ENCODE measurements around the gene DPP6.
"Not testable (repeated sequence)": the region's sequence is repeated elsewhere in the genome, so short reads cannot be mapped to it uniquely, and the experiment has no call there.

Gene DPP6

GRCh38 chr7:154051643-154052529 lies at the start of gene DPP6:
Gene DPP6 (plus strand): TSS chr7:154052398.
- H3K4me3 ChIP-seq (ENCODE audit: low read depth, low read length): not testable (repeated sequence)

DNA sequence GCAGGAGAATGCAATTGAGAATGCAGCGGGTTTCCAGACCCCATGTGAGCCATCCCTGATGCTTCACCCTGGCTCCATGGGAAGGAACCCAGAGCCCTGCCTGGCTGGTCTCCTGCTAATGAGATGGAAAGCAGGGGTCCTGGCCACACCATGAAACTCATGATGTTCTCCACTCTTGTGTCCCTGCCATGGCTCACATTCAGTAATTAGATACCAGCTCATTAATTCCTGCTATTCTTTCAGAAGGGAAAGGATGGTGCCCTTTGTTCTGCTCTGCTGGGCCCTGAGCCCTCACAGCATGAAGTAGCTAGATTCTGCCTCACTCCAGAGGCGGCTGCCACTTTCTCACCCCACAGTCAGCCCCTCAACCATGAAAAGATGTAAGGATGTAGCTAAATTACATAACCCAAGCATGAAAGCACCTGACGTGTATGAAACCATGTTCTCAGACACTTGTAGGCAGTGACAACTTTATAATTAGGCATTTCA lies 42.7 kb upstream of the DPP6 start:
- H3K4me3 ChIP-seq (ENCODE audit: low read depth, low read length): not testable (repeated sequence)

DNA sequence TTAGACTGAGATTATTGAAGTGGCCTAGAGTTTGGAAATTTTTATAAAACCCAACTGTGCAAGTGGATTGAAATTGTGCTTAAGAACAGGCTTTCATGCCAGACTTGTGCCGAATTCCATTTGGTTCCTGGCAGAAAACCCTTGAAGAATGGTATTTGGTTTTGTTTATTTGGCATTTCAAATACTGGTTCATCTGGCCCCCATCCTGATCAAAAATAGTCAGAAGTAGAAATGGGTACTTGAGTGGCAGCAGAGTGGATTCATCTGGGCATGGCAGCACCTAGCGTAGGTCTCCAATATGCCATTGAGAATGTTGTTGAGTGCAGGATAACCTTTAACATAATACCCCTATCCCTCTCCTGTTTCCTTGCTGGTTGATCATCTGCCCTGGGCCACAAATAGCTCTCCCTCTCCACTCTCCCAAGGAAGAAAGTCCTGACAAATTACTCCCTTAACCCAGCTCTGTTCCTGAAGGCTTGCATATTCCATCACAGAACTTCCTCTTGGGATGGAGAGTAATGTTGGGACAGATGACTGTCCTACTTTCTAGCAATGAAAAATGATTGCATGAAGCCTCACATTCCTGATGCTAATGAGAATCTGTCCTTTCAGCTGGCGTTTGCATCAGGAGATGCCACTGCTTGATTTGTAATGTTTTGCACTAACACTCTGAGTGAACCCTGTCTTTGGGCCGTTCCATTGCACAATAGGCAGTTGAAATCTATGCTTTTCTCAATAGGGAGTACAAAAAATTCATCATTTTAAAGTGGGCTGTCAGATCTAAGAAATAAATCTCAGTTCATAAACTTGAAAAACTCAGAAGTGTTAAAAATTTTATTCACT lies 41.3 kb upstream of the DPP6 start:
- not testable (repeated sequence) for H3K4me3 ChIP-seq (ENCODE audit: low read depth, low read length)

- H3K4me3 ChIP-seq (ENCODE audit: low read depth, low read length): not testable (repeated sequence)
Observed at GRCh38 chr7:154012800-154013199, 39.4 kb upstream of the DPP6 start.

DNA sequence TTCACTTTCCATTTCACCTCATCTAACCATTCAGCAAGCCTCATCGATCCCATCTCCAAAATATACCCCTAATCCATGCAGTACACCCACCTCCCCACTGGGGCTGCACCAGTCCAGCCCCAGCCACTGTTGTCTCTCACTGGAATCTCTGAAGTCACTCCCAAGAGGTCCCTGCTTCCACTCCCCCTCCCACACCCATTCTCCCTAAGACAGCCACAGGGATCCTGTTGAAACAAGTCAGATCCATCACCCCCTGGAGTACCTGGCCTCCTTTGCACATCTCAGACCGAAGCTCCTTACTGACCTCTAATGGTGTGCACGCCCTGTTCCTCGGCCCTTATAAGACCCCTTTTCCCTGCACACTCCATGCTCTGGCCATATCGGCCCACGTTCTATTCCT lies 36.6 kb upstream of the DPP6 start:
- not testable (repeated sequence) for H3K4me3 ChIP-seq (ENCODE audit: low read depth, low read length)

GRCh38 chr7:154018354-154018753 lies 33.8 kb upstream of the DPP6 start:
- H3K4me3 ChIP-seq (ENCODE audit: low read depth, low read length): not testable (repeated sequence)

DNA sequence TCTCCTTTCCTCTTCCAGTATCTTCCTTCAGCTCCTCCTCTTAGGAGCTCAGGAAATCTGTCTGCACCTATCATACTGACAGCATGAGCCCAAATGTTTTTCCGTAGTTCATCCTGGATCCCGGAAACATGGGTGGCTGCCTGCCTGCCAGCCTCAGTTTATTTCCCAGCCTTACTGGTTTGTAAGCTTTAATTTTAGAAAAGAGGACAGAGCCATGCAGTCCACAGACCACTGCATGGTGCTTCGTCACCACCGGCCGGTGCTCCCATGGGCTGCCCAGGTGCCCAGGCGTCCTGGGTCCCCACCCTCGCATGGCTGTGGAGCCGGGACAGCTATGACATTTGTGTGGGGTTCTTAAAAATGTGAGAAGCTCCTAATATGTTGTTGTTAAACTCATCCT lies 24.4 kb upstream of the DPP6 start:
- not testable (repeated sequence) for H3K4me3 ChIP-seq (ENCODE audit: low read depth, low read length)

GRCh38 chr7:154030476-154031080 lies 21.6 kb upstream of the DPP6 start:
- H3K4me3 ChIP-seq (ENCODE audit: low read depth, low read length): not testable (repeated sequence)

DNA sequence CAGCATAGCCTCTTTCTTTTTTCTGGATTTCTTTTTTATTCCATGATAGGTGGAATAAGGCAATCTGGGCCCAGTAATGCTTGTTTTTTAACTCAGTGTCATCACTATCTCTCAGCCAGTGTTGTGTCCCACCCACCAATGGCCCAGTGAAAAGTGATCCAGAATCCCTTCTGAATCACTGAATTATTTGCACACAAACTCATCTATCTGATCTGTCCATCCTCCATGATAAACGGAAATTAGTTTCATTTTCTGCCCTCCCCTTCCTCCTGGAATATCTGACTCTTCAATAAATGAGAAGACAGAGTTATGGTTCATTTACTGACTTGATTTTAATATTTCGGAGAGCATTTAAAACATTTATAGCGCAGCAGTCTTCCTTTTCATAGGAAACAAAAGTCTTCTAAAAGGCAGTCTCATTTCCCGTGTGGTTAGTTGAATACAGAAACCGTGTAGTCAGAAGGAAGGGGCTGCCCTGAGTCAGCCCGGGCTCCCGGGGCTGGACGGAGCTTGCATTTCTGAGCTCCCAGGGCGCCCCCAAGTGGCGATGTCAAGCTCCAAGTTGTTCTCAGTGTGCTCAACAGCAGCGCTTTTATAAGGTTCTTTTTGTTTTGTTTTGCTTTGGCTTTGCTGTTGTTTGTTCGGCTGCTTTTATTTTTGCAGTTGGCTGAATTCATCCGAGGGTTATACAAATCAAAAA lies 12.6 kb upstream of the DPP6 start:
- H3K4me3 ChIP-seq (ENCODE audit: low read depth, low read length): not testable (repeated sequence)

GRCh38 chr7:154050394-154050793 lies 1.8 kb upstream of the DPP6 start:
- not testable (repeated sequence) for H3K4me3 ChIP-seq (ENCODE audit: low read depth, low read length)

DNA sequence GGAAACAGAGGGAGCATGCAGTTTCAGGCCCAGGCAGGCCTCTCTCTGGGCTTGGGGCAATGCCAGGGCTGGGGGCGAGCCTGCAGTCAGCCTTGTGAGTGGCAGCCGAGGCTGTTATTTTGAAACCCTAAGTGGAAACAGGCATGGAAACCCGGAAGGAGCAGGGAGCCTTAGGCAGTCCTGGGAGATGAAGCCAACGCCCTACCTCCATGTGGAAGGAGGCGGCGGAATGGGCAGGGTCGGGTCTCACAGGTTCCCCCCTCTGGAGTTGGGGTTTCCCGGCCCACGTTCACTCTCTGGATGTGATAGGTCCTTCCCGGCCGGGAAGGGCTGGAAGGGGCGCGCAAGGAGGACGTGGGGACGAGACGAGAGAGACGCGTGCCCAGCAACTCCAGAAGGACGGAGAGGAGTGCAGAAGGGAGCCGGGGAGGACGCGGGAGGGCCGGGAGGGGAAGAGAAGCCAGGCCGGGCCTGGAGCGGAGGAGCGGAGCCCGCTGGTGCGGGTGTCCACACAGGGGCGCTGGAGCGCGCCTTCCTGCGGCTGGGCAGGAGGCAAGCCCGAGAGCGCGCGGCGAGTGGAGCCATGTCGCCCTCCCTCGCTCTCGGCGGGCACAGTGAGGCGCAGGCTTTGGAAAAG lies 1.1 kb upstream of the DPP6 start:
- H3K4me3 ChIP-seq (ENCODE audit: low read depth, low read length): not testable (repeated sequence)

- H3K4me3 ChIP-seq (ENCODE audit: low read depth, low read length): not testable (repeated sequence)
Observed at GRCh38 chr7:154052530-154053252, 493 bp downstream of the DPP6 start.

DNA sequence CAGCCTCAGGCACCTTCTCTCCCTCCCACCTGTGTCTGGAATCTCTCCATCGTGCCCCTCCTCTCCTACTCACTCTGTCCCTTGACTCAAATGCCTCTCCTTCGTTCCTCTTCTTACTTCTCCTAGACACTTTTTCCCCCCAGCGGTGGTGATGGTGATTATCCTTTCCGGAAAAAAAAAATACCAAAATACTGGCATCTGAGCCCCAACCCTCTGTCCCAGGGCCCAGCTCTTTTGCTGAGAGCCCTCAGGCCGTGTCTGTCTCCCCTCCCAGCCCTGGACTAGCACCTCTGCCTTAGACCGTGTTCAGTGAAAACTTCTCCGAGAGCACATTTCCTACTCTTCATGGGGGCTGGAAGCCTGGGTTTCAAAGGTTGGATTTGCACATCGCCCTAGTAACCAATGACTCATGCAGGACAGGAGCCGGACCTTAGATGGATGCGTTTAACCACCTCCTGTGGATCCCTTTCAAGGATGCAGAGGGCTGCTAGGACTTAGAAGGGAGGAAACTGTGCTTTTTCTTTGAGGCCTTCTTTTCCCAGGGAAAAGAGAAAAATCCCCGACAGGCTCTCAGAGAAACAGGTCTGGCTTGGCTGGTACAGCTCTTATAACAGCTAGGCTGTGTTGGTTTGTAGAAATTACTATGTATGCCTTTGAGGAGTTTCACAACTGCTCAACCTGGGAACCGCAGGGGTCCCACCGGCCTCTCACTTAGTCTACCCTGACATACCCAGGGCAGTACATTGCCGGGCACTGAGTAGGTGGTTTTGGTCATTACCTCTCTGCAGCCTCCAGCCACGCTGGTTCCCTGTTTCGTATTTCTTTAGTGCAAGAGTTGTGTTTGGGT lies 1.5 kb downstream of the DPP6 start:
- H3K4me3 ChIP-seq (ENCODE audit: low read depth, low read length): not testable (repeated sequence)

DNA sequence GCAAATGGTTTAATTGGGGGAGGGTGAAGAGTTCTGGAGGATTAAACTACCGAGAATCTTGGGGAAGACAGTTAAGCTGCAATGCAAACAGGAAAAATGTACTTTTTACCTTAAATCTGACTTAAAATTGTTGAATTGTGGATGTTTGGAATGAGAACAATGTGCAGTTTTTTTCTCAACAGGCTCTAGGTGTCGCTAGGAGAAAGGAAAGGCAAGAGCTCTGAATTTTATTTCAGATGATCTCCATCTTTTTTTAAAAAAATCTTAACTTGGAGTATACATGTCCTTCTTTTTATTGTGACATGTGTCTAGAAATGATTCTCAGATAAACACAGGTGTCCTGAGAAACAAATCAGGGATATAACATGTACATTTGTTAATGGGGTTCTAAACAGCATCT lies 2.5 kb downstream of the DPP6 start:
- not testable (repeated sequence) for H3K4me3 ChIP-seq (ENCODE audit: low read depth, low read length)

- not testable (repeated sequence) for H3K4me3 ChIP-seq (ENCODE audit: low read depth, low read length)
Observed at GRCh38 chr7:154055491-154056106, 3.4 kb downstream of the DPP6 start.

GRCh38 chr7:154058783-154059182 lies 6.6 kb downstream of the DPP6 start:
- H3K4me3 ChIP-seq (ENCODE audit: low read depth, low read length): not testable (repeated sequence)

- not testable (repeated sequence) for H3K4me3 ChIP-seq (ENCODE audit: low read depth, low read length)
Observed at GRCh38 chr7:154060551-154060950, 8.4 kb downstream of the DPP6 start.

- H3K4me3 ChIP-seq (ENCODE audit: low read depth, low read length): not testable (repeated sequence)
Observed at GRCh38 chr7:154071833-154072232, 19.6 kb downstream of the DPP6 start.
